ENCODE measurements around the gene TAGLN2.

Gene TAGLN2

GRCh38 chr1:159936273-159936904 is 11.1 kb upstream of the TAGLN2 start:
- Histone ChIP-seq H3K27ac (ENCODE audit: low read depth, low read length) (peak overlapping the region; percentile 33), H3K4me3 (ENCODE audit: low read depth in 1 of 2, low read length in 2 of 2) (peak overlapping the region; percentile 18 to 26), H3K9ac (ENCODE audit: low read depth in 1 of 2, low read length in 2 of 2) (peak overlapping the region; percentile 20 to 41), H3K9me3 (ENCODE audit: control insufficient read depth in 1 of 2, low read length in 2 of 2) (no peaks in the 10 kb centered on the region), H3K27me3 (ENCODE audit: control insufficient read depth in 1 of 2, insufficient read depth in 2 of 2, low read length in 2 of 2) (peaks cover 0 to 3% of the 10 kb centered on the region in 2 donors), H3K4me1 (ENCODE audit: control insufficient read depth in 1 of 2, insufficient read depth in 2 of 2, low read length in 2 of 2) (peaks cover 46 to 49% of the 10 kb centered on the region in 2 donors), H3K36me3 (ENCODE audit: control insufficient read depth in 1 of 2, insufficient read depth in 2 of 2, low read length in 2 of 2) (no peaks in the 10 kb centered on the region)

DNA sequence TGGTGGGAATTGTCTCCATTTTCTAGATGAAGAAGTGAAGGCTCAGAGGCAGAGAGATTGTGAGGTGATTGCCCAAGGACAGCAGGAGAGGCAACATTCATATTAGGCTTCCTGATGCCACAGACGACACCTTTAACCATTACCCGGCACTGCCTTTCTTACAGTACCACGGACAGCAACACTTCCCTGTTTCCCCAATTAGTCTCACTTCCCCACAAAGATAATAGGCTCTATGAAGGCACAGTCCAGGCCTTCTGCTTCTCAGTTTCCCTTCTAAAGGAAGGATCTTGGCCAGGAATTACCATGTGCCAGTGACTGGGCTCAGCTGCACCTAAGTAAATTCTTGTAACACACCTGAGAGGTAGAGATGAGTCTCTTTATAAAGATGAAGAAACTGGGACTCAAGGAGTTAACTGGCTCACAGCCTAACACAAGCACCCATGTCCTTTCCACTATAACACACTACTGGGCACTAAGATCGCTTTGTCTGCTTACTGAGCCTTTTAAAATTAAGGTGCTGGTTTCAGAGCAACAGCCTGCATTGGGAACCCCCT is 10.5 kb upstream of the TAGLN2 start:
- Histone ChIP-seq H3K4me3 (ENCODE audit: low read depth in 1 of 2, low read length in 2 of 2) (peak overlapping the region; percentile 18 to 26), H3K27me3 (ENCODE audit: control insufficient read depth in 1 of 2, insufficient read depth in 2 of 2, low read length in 2 of 2) (peaks cover 0 to 3% of the 10 kb centered on the region in 2 donors), H3K9me3 (ENCODE audit: control insufficient read depth in 1 of 2, low read length in 2 of 2) (no peaks in the 10 kb centered on the region), H3K9ac (ENCODE audit: low read depth in 1 of 2, low read length in 2 of 2) (no peak overlapping the region), H3K27ac (ENCODE audit: low read depth, low read length) (no peak overlapping the region), H3K4me1 (ENCODE audit: control insufficient read depth in 1 of 2, insufficient read depth in 2 of 2, low read length in 2 of 2) (peaks cover 46 to 49% of the 10 kb centered on the region in 2 donors), H3K36me3 (ENCODE audit: control insufficient read depth in 1 of 2, insufficient read depth in 2 of 2, low read length in 2 of 2) (no peaks in the 10 kb centered on the region)

- H3K9ac ChIP-seq (ENCODE audit: low read depth in 1 of 2, low read length in 2 of 2) = no peak overlapping the region
- no peak overlapping the region for H3K27ac ChIP-seq (ENCODE audit: low read depth, low read length)
- H3K4me3 ChIP-seq (ENCODE audit: low read depth in 1 of 2, low read length in 2 of 2) = no peak overlapping the region
- no peaks in the 10 kb centered on the region for H3K9me3 ChIP-seq (ENCODE audit: control insufficient read depth in 1 of 2, low read length in 2 of 2)
- peaks cover 43 to 45% of the 10 kb centered on the region in 2 donors for H3K4me1 ChIP-seq (ENCODE audit: control insufficient read depth in 1 of 2, insufficient read depth in 2 of 2, low read length in 2 of 2)
- H3K36me3 ChIP-seq (ENCODE audit: control insufficient read depth in 1 of 2, insufficient read depth in 2 of 2, low read length in 2 of 2) = no peaks in the 10 kb centered on the region
- H3K27me3 ChIP-seq (ENCODE audit: control insufficient read depth in 1 of 2, insufficient read depth in 2 of 2, low read length in 2 of 2) = peaks cover 0 to 3% of the 10 kb centered on the region in 2 donors
Observed at GRCh38 chr1:159935305-159935704, 10.0 kb upstream of the TAGLN2 start.

GRCh38 chr1:159934136-159935039 is 9.1 kb upstream of the TAGLN2 start:
- Histone ChIP-seq H3K9ac (ENCODE audit: low read depth in 1 of 2, low read length in 2 of 2) (no peak overlapping the region), H3K27me3 (ENCODE audit: control insufficient read depth in 1 of 2, insufficient read depth in 2 of 2, low read length in 2 of 2) (peaks cover 0 to 3% of the 10 kb centered on the region in 2 donors), H3K4me3 (ENCODE audit: low read depth in 1 of 2, low read length in 2 of 2) (no peak overlapping the region), H3K27ac (ENCODE audit: low read depth, low read length) (no peak overlapping the region), H3K4me1 (ENCODE audit: control insufficient read depth in 1 of 2, insufficient read depth in 2 of 2, low read length in 2 of 2) (peaks cover 34 to 36% of the 10 kb centered on the region in 2 donors), H3K9me3 (ENCODE audit: control insufficient read depth in 1 of 2, low read length in 2 of 2) (no peaks in the 10 kb centered on the region), H3K36me3 (ENCODE audit: control insufficient read depth in 1 of 2, insufficient read depth in 2 of 2, low read length in 2 of 2) (no peaks in the 10 kb centered on the region)

DNA sequence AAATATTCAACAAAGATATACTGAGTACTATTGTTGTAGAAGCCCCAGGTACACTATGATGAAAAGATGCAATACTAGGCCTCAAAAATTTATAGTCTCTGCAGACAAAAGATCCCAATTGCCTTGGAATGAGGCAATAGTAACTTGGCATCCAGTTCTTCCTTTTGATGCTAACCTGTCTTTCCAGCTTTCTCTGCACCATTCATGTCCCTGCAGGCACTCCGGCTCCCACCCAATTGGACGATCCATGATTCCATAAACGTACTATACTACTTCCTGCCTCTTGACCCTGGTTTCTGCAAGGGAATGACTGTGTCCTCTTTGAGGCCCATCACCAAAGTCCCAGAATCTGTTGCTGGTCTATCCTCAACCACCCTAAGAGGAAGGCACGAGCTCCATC is 8.0 kb upstream of the TAGLN2 start:
- H3K4me3 ChIP-seq (ENCODE audit: low read depth in 1 of 2, low read length in 2 of 2) = no peak overlapping the region
- no peak overlapping the region for H3K9ac ChIP-seq (ENCODE audit: low read depth in 1 of 2, low read length in 2 of 2)
- H3K36me3 ChIP-seq (ENCODE audit: control insufficient read depth in 1 of 2, insufficient read depth in 2 of 2, low read length in 2 of 2) = no peaks in the 10 kb centered on the region
- H3K27me3 ChIP-seq (ENCODE audit: control insufficient read depth in 1 of 2, insufficient read depth in 2 of 2, low read length in 2 of 2) = peaks cover 0 to 3% of the 10 kb centered on the region in 2 donors
- peaks cover 24 to 25% of the 10 kb centered on the region in 2 donors for H3K4me1 ChIP-seq (ENCODE audit: control insufficient read depth in 1 of 2, insufficient read depth in 2 of 2, low read length in 2 of 2)
- H3K9me3 ChIP-seq (ENCODE audit: control insufficient read depth in 1 of 2, low read length in 2 of 2) = no peaks in the 10 kb centered on the region
- H3K27ac ChIP-seq (ENCODE audit: low read depth, low read length) = no peak overlapping the region

DNA sequence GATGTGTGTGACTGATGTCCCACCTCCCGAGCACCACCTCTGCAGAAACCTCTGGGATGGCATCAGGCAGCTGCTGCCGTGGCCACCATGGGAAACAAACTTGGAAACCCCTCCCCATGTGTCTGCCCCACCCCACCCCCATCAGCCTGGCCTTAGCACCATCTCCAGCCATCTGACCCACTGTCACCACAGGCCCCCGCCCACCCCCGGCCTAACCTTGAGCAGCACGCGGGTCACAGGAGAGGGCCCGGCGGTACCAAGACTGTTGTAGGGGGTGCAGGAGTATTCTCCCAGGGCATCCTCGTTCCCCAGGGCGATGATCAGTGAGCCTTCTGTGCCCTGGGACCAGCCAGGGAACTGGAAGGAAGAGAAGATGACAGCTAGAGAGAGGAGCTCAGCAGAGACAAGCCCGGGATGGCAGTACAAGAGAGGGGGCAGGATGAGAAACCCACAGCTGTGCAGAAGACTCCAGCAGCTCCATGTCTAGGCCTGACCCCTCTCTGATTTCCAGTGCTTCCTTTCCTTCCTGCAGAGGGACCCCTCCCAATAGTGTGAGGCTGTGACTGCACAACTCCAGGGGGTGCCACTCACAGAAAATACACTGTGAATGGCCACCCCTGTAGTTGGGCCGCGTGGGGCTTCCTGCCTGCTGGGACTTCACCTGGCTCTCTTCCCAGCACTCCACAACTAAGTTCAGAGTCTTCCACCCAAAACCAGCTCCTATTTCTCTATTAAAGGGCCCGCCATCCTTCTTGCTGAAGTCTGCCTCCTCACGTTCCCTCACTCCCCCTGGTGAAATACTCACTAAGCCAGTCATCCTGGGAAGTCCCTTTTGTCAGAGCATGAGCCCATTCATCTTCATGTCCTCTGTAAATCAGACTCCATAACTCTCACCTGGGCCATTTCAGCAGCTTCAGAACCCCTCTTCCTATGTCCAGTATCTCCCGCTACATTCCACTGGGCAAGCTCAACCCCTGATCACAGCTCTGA is 7.3 kb upstream of the TAGLN2 start:
- Histone ChIP-seq H3K27me3 (ENCODE audit: control insufficient read depth in 1 of 2, insufficient read depth in 2 of 2, low read length in 2 of 2) (peaks cover 0 to 3% of the 10 kb centered on the region in 2 donors), H3K9me3 (ENCODE audit: control insufficient read depth in 1 of 2, low read length in 2 of 2) (no peaks in the 10 kb centered on the region), H3K4me3 (ENCODE audit: low read depth in 1 of 2, low read length in 2 of 2) (no peak overlapping the region), H3K4me1 (ENCODE audit: control insufficient read depth in 1 of 2, insufficient read depth in 2 of 2, low read length in 2 of 2) (peaks cover 23 to 24% of the 10 kb centered on the region in 2 donors), H3K27ac (ENCODE audit: low read depth, low read length) (no peak overlapping the region), H3K36me3 (ENCODE audit: control insufficient read depth in 1 of 2, insufficient read depth in 2 of 2, low read length in 2 of 2) (no peaks in the 10 kb centered on the region), H3K9ac (ENCODE audit: low read depth in 1 of 2, low read length in 2 of 2) (no peak overlapping the region)

- Histone ChIP-seq H3K9me3 (ENCODE audit: control insufficient read depth in 1 of 2, low read length in 2 of 2) (no peaks in the 10 kb centered on the region), H3K27ac (ENCODE audit: low read depth, low read length) (no peak overlapping the region), H3K9ac (ENCODE audit: low read depth in 1 of 2, low read length in 2 of 2) (no peak overlapping the region), H3K27me3 (ENCODE audit: control insufficient read depth in 1 of 2, insufficient read depth in 2 of 2, low read length in 2 of 2) (peaks cover 0 to 3% of the 10 kb centered on the region in 2 donors), H3K4me3 (ENCODE audit: low read depth in 1 of 2, low read length in 2 of 2) (no peak overlapping the region), H3K4me1 (ENCODE audit: control insufficient read depth in 1 of 2, insufficient read depth in 2 of 2, low read length in 2 of 2) (peaks cover 20 to 21% of the 10 kb centered on the region in 2 donors), H3K36me3 (ENCODE audit: control insufficient read depth in 1 of 2, insufficient read depth in 2 of 2, low read length in 2 of 2) (no peaks in the 10 kb centered on the region)
Observed at GRCh38 chr1:159931795-159932173, 6.5 kb upstream of the TAGLN2 start.

DNA sequence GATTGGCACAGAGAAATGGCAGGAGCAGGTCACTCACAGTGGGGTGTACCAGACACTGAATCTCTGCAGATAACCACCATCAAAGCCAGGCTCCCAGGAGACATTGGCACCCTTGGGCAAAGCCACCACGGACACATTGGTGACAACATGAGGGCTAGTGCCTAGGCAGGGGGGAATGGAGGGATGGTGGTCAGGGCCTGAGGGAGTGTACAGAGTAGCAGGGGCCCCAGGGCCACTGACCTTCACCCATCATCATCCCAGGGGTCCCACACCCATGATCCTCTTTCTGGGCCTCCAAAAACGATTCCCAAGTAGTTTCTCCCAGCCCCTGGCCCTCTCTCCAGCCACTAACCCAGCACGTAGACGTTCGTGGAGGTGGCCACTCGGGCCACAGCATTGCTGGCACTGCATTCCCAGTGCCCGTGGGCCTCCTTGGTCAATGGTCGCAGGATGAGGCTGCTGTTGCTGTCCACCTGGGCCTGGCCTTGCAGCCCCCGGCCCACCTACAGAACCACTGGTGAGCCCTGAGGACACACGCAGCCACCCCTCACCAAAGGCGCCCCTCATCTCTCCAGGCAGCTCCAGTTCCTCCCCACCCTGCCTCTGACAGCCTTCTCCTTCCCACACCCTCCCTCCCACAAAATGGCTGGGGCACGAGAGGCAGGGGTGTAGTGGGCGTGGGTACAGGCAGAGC is 5.9 kb upstream of the TAGLN2 start:
- Histone ChIP-seq H3K4me1 (ENCODE audit: control insufficient read depth in 1 of 2, insufficient read depth in 2 of 2, low read length in 2 of 2) (peaks cover 17 to 19% of the 10 kb centered on the region in 2 donors), H3K9ac (ENCODE audit: low read depth in 1 of 2, low read length in 2 of 2) (no peak overlapping the region), H3K27me3 (ENCODE audit: control insufficient read depth in 1 of 2, insufficient read depth in 2 of 2, low read length in 2 of 2) (peaks cover 0 to 3% of the 10 kb centered on the region in 2 donors), H3K27ac (ENCODE audit: low read depth, low read length) (no peak overlapping the region), H3K9me3 (ENCODE audit: control insufficient read depth in 1 of 2, low read length in 2 of 2) (no peaks in the 10 kb centered on the region), H3K36me3 (ENCODE audit: control insufficient read depth in 1 of 2, insufficient read depth in 2 of 2, low read length in 2 of 2) (no peaks in the 10 kb centered on the region), H3K4me3 (ENCODE audit: low read depth in 1 of 2, low read length in 2 of 2) (no peak overlapping the region)

- Histone ChIP-seq H3K4me3 (ENCODE audit: low read depth in 1 of 2, low read length in 2 of 2) (no peak overlapping the region), H3K27me3 (ENCODE audit: control insufficient read depth in 1 of 2, insufficient read depth in 2 of 2, low read length in 2 of 2) (peaks cover 0 to 3% of the 10 kb centered on the region in 2 donors), H3K36me3 (ENCODE audit: control insufficient read depth in 1 of 2, insufficient read depth in 2 of 2, low read length in 2 of 2) (no peaks in the 10 kb centered on the region), H3K9me3 (ENCODE audit: control insufficient read depth in 1 of 2, low read length in 2 of 2) (no peaks in the 10 kb centered on the region), H3K27ac (ENCODE audit: low read depth, low read length) (no peak overlapping the region), H3K9ac (ENCODE audit: low read depth in 1 of 2, low read length in 2 of 2) (no peak overlapping the region), H3K4me1 (ENCODE audit: control insufficient read depth in 1 of 2, insufficient read depth in 2 of 2, low read length in 2 of 2) (peaks cover 19 to 21% of the 10 kb centered on the region in 2 donors)
Observed at GRCh38 chr1:159930634-159931033, 5.3 kb upstream of the TAGLN2 start.
